Tibial nerve (tissue), 3 donors: ENCODE data around the gene GRM8.

ENCODE experiments used
- CTCF ChIP-seq, 5 experiments: fragments of 200-600 bp in 3 of 5; fragments of 450-650 bp in 2 of 5; sonication (generic) in 3 of 5; IDR thresholded peaks; one replicate each; pipeline ENCODE4 v1.5.1; 2016 to 2019; ENCODE audit warnings: antibody characterized with exemption in 5 of 5, mild to moderate bottlenecking in 3 of 5, moderate library complexity in 2 of 5
- POLR2A ChIP-seq, 2 donors: fragments of 450-650 bp; IDR thresholded peaks; one replicate each; pipeline ENCODE4 v1.6.1; 2017; ENCODE audit warnings: antibody characterized with exemption in 2 of 2, mild to moderate bottlenecking in 2 of 2, moderate library complexity in 2 of 2

- TF ChIP-seq CTCF (IDR thresholded peaks at IDR 0.05) (no peak), POLR2A (IDR thresholded peaks at IDR 0.05) (no peak)
Measured at GRCh38 chr7:127207230-127207629, 45.5 kb downstream of the GRM8 start.
